SK-N-SH (cell line): Measurements from ENCODE around the gene DYNC2H1. TPM values are rescaled to one million over a fixed set of nuclear protein-coding genes. Genes with fewer than 3 reads are reported as not detected.

ENCODE experiments used
- CTCF ChIA-PET: fragments of 300-600, 350-600 bp; formaldehyde crosslinking; extraction: SDS; loops from one replicate; lab custom pipeline; 2021; lab: Yijun Ruan, JAX
- POLR2A ChIA-PET: fragments of 350-600 bp; sonication (Branson Sonifier 250); formaldehyde crosslinking; extraction: SDS; loops from one replicate; lab custom pipeline; 2020; ENCODE audit warnings: antibody characterized with exemption, inconsistent platforms; lab: Yijun Ruan, JAX
- DNase-seq: peaks from one replicate; pipeline ENCODE4 v3.0.0; 2012
- H2AFZ ChIP-seq: fragments of 200-600 bp; sonication (generic); 2 replicates; pipeline ENCODE4 v1.8.1; 2016; ENCODE audit warnings: antibody characterized with exemption, mild to moderate bottlenecking, low read depth
- H3F3A ChIP-seq: fragments of 200-600 bp; sonication (generic); replicated peaks from 2 replicates; pipeline ENCODE3; 2016; ENCODE audit warnings: antibody characterized with exemption, mild to moderate bottlenecking; ENCODE audit not compliant: insufficient read depth
- H3K27ac ChIP-seq, 2 experiments: fragments of 200-500 bp in 1 of 2; fragments of 200-600 bp in 1 of 2; sonication (Bioruptor generic) in 1 of 2; sonication (generic), shearing (Covaris generic) in 1 of 2; 2 replicates each; pipeline versions ENCODE4 v1.5.1 to v1.6.1; 2014 to 2016; ENCODE audit warnings: low read depth in 2 of 2, inconsistent platforms in 1 of 2, low read length in 1 of 2, mild to moderate bottlenecking in 1 of 2, mixed read lengths in 1 of 2
- H3K27me3 ChIP-seq: fragments of 200-600 bp; sonication (generic), shearing (Covaris generic); 2 replicates; pipeline ENCODE4 v1.6.1; 2016; ENCODE audit warnings: mixed run types; ENCODE audit not compliant: insufficient read depth
- H3K36me3 ChIP-seq, 2 experiments: fragments of 200-500 bp in 1 of 2; fragments of 200-600 bp in 1 of 2; sonication (Bioruptor generic) in 1 of 2; sonication (generic) in 1 of 2; replicated peaks in 1 of 2; 2 replicates each; pipeline versions ENCODE3 to v1.5.1; 2014 to 2016; ENCODE audit warnings: low read length in 1 of 2, mild to moderate bottlenecking in 1 of 2; ENCODE audit not compliant: insufficient read depth in 2 of 2, control insufficient read depth in 1 of 2
- H3K4me1 ChIP-seq, 2 experiments: fragments of 200-500 bp in 1 of 2; fragments of 200-600 bp in 1 of 2; sonication (Bioruptor generic) in 1 of 2; sonication (generic), shearing (Covaris generic) in 1 of 2; 2 replicates each; pipeline versions ENCODE4 v1.5.1 to v1.6.1; 2014 to 2016; ENCODE audit warnings: low read depth in 1 of 2, low read length in 1 of 2, mixed run types in 1 of 2; ENCODE audit not compliant: insufficient read depth in 2 of 2, control insufficient read depth in 1 of 2
- H3K4me2 ChIP-seq: fragments of 200-600 bp; sonication (generic), shearing (Covaris generic); 2 replicates; pipeline ENCODE4 v1.6.1; 2017; ENCODE audit warnings: mixed run types
- H3K4me3 ChIP-seq, 2 experiments: fragments of 200-500 bp in 1 of 2; fragments of 200-600 bp in 1 of 2; sonication (Bioruptor generic) in 1 of 2; sonication (generic), shearing (Covaris generic) in 1 of 2; 2 replicates each; pipeline versions ENCODE4 v1.5.1 to v1.8.1; 2014 to 2016; ENCODE audit warnings: low read depth in 2 of 2, inconsistent platforms in 1 of 2, low read length in 1 of 2, mild to moderate bottlenecking in 1 of 2, mixed read lengths in 1 of 2, moderate library complexity in 1 of 2
- H3K79me2 ChIP-seq: fragments of 200-600 bp; sonication (generic); 2 replicates; pipeline ENCODE4 v1.8.1; 2017; ENCODE audit warnings: mild to moderate bottlenecking; ENCODE audit not compliant: insufficient read depth
- H3K9ac ChIP-seq: fragments of 200-600 bp; sonication (generic); 2 replicates; pipeline ENCODE4 v1.6.1; 2017; ENCODE audit warnings: mixed run types
- H3K9me2 ChIP-seq: fragments of 200-600 bp; sonication (generic); 2 replicates; pipeline ENCODE4 v1.6.1; 2017; ENCODE audit warnings: mixed run types
- H3K9me3 ChIP-seq: fragments of 200-600 bp; sonication (generic); 2 replicates; pipeline ENCODE4 v1.6.1; 2017; ENCODE audit warnings: mixed run types, mild to moderate bottlenecking, moderate library complexity
- H4K20me1 ChIP-seq: fragments of 200-600 bp; sonication (generic); 2 replicates; pipeline ENCODE4 v1.6.1; 2017; ENCODE audit warnings: mild to moderate bottlenecking, mixed run types; ENCODE audit not compliant: insufficient read depth
- EP300 ChIP-seq, 2 experiments: IDR thresholded peaks; 2 replicates each; pipeline versions ENCODE4 v1.4.0 to v1.6.1; 2012; ENCODE audit warnings: borderline replicate concordance in 1 of 2, low read depth in 1 of 2, low read length in 1 of 2
- EZH2phosphoT487 ChIP-seq: fragments of 200-600 bp; sonication (generic); IDR thresholded peaks from 2 replicates; pipeline ENCODE4 v1.6.1; 2017; ENCODE audit warnings: low read depth, mixed run types, mild to moderate bottlenecking, antibody characterized with exemption, moderate library complexity, borderline replicate concordance
- FOSL2 ChIP-seq: IDR thresholded peaks from 2 replicates; pipeline ENCODE4 v1.4.0; 2012; ENCODE audit warnings: low read depth, mild to moderate bottlenecking, moderate library complexity, borderline replicate concordance
- JUND ChIP-seq: IDR thresholded peaks from 2 replicates; pipeline ENCODE4 v1.4.0; 2012
- NFIC ChIP-seq: IDR thresholded peaks from 2 replicates; pipeline ENCODE4 v1.4.0; 2012; ENCODE audit warnings: borderline replicate concordance
- POLR2AphosphoS5 ChIP-seq: IDR thresholded peaks from 2 replicates; pipeline ENCODE4 v1.6.1; 2012; ENCODE audit warnings: low read depth, low read length
- RAD21 ChIP-seq: IDR thresholded peaks from 2 replicates; pipeline ENCODE4 v1.6.1; 2012; ENCODE audit warnings: mild to moderate bottlenecking, low read length
- RCOR1 ChIP-seq: fragments of 150-350 bp; IDR thresholded peaks from 2 replicates; pipeline ENCODE4 v1.6.1; 2017; ENCODE audit warnings: antibody characterized with exemption, low read length
- RXRA ChIP-seq: IDR thresholded peaks from 2 replicates; pipeline ENCODE4 v1.4.0; 2012; ENCODE audit warnings: low read depth, mild to moderate bottlenecking, borderline replicate concordance
- SIN3A ChIP-seq: IDR thresholded peaks from 2 replicates; pipeline ENCODE4 v1.6.1; 2012; ENCODE audit warnings: low read depth, mild to moderate bottlenecking, low read length, moderate library complexity, borderline replicate concordance
- SMC3 ChIP-seq: IDR thresholded peaks from 2 replicates; pipeline ENCODE4 v1.6.1; 2012; ENCODE audit warnings: low read depth, low read length, improper control_type of control experiment
- TAF1 ChIP-seq: IDR thresholded peaks from 2 replicates; pipeline ENCODE4 v1.6.1; 2012; ENCODE audit warnings: low read depth, mild to moderate bottlenecking, low read length, moderate library complexity, borderline replicate concordance
- TEAD4 ChIP-seq: IDR thresholded peaks from 2 replicates; pipeline ENCODE4 v1.4.0; 2012; ENCODE audit warnings: mild to moderate bottlenecking, borderline replicate concordance; ENCODE audit not compliant: insufficient read depth
- USF1 ChIP-seq: IDR thresholded peaks from 2 replicates; pipeline ENCODE4 v1.4.0; 2012; ENCODE audit warnings: low read depth, borderline replicate concordance
- USF2 ChIP-seq: fragments of 150-350 bp; IDR thresholded peaks from 2 replicates; pipeline ENCODE4 v1.6.1; 2017; ENCODE audit warnings: antibody characterized with exemption, low read length, low read depth, borderline replicate concordance
- YY1 ChIP-seq: IDR thresholded peaks from 2 replicates; pipeline ENCODE4 v1.4.0; 2012; ENCODE audit warnings: low read depth, mild to moderate bottlenecking
- WGBS: methylation state at CpG from one replicate; pipeline ENCODE4 v1.1.6; 2017; ENCODE audit warnings: low lambda C conversion rate; 5-methylcytosine and 5-hydroxymethylcytosine counted together
- polyA plus RNA-seq, 3 experiments: library from polyadenylated mRNA; depleted of rRNA; stranded (reverse); fragments of >200 nt; gene quantifications; 2 replicates each; pipeline ENCODE4 v1.2.3, GENCODE V29; 2012
- TF ChIP-seq, protein P1 (sequence below): IDR thresholded peaks from 2 replicates; pipeline ENCODE4 v1.4.0; 2012; ENCODE audit warnings: low read depth, borderline replicate concordance
- TF ChIP-seq, protein P2 (sequence below): IDR thresholded peaks from 2 replicates; pipeline ENCODE4 v1.4.0; 2012; ENCODE audit warnings: low read depth
- TF ChIP-seq, protein P3 (sequence below): fragments of 200-600 bp; sonication (generic); IDR thresholded peaks from 2 replicates; pipeline ENCODE4 v1.6.1; 2017; ENCODE audit warnings: antibody characterized with exemption, mild to moderate bottlenecking, moderate library complexity

Gene DYNC2H1
- polyA plus RNA-seq, 1 of the 3 experiments (the other 2 are of a cell fraction) = 15.3 TPM

DNA sequence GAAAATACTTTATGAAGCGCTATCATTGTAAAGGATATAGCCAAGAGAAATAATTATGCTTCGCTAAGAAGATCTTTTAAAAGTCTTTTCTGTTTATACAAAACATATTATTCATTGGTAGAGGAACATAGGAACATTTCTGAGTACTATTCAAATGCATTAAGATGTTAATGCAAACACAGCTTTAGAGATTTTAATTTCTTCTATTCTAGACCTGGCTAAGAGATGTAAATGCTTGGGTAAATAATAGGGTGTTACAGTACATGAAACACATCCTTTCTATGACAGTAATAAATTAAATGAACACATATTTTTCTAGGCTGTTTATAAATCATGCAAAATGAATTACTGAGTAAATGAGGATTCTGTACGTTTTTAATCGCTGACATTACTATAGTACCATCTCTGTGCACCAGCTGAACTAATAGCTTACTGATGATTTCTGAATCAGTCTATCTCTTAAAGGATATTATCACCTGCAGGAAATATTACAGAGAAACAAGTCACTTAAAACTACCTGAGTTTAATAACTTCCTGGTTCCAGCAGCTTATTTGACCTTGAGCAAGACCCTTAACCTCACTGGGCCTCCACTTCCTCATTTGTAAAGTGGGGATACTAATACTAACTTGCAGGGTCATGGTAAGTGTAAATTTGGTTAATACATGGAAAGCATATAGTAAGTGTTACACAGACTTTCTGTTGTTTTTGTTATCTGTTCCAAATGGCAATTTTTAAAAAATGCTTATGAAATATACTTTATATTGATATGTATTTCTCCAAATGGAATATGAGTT, 344.9 kb downstream of the DYNC2H1 start:
- no peak overlapping the region for H2AFZ ChIP-seq
- H3K27ac ChIP-seq = peak overlapping the region in 1 of 2 experiments; percentile 22; a peak in 1 of 4 replicates
- 87% methylated on average over 4 of the region's 4 CpGs for WGBS
- no peaks in the 10 kb centered on the region; a peak in 1 of 4 replicates for H3K4me1 ChIP-seq
- H3K4me3 ChIP-seq = no peak overlapping the region
- H3K9me2 ChIP-seq = no peaks in the 10 kb centered on the region
- no peaks in the 10 kb centered on the region for H3K9me3 ChIP-seq
- H3F3A ChIP-seq = no peaks in the 10 kb centered on the region
- H3K79me2 ChIP-seq = no peaks in the 10 kb centered on the region
- no peak for TF ChIP-seq JUND
- TF ChIP-seq, protein P1, sequence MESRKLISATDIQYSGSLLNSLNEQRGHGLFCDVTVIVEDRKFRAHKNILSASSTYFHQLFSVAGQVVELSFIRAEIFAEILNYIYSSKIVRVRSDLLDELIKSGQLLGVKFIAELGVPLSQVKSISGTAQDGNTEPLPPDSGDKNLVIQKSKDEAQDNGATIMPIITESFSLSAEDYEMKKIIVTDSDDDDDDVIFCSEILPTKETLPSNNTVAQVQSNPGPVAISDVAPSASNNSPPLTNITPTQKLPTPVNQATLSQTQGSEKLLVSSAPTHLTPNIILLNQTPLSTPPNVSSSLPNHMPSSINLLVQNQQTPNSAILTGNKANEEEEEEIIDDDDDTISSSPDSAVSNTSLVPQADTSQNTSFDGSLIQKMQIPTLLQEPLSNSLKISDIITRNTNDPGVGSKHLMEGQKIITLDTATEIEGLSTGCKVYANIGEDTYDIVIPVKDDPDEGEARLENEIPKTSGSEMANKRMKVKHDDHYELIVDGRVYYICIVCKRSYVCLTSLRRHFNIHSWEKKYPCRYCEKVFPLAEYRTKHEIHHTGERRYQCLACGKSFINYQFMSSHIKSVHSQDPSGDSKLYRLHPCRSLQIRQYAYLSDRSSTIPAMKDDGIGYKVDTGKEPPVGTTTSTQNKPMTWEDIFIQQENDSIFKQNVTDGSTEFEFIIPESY = no peak
- no peak for TF ChIP-seq RCOR1
- no peak for TF ChIP-seq TEAD4
- TF ChIP-seq RXRA = no peak
- no peak for TF ChIP-seq SMC3
- no peak for TF ChIP-seq EZH2phosphoT487
- no peak for TF ChIP-seq NFIC
- TF ChIP-seq, protein P2, sequence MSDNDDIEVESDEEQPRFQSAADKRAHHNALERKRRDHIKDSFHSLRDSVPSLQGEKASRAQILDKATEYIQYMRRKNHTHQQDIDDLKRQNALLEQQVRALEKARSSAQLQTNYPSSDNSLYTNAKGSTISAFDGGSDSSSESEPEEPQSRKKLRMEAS = no peak
- no peak for TF ChIP-seq USF2
- TF ChIP-seq USF1 = no peak
- no peak for TF ChIP-seq POLR2AphosphoS5
- no peak for TF ChIP-seq TAF1
- no peak for TF ChIP-seq EP300 (IDR thresholded peaks at IDR 0.05; ENCODE audit: borderline replicate concordance in 1 of 2, low read depth in 1 of 2, low read length in 1 of 2)
- no peak for TF ChIP-seq FOSL2
- TF ChIP-seq, protein P3, sequence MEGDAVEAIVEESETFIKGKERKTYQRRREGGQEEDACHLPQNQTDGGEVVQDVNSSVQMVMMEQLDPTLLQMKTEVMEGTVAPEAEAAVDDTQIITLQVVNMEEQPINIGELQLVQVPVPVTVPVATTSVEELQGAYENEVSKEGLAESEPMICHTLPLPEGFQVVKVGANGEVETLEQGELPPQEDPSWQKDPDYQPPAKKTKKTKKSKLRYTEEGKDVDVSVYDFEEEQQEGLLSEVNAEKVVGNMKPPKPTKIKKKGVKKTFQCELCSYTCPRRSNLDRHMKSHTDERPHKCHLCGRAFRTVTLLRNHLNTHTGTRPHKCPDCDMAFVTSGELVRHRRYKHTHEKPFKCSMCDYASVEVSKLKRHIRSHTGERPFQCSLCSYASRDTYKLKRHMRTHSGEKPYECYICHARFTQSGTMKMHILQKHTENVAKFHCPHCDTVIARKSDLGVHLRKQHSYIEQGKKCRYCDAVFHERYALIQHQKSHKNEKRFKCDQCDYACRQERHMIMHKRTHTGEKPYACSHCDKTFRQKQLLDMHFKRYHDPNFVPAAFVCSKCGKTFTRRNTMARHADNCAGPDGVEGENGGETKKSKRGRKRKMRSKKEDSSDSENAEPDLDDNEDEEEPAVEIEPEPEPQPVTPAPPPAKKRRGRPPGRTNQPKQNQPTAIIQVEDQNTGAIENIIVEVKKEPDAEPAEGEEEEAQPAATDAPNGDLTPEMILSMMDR = no peak
- TF ChIP-seq SIN3A = no peak
- TF ChIP-seq YY1 = no peak
- TF ChIP-seq RAD21 = no peak
- H3K4me2 ChIP-seq = no peak overlapping the region
- POLR2A ChIA-PET = no interaction called here
- H3K36me3 ChIP-seq = peaks cover 0 to 9% of the 10 kb centered on the region in 2 experiments
- DNase-seq = no peak
- no peaks in the 10 kb centered on the region for H4K20me1 ChIP-seq
- H3K9ac ChIP-seq = no peak overlapping the region
- CTCF ChIA-PET = interaction anchor here (1.5 kb wide), 1 partner anchor 15 kb away, joined by 5 read pairs; no protein-coding TSS in a partner anchor
- H3K27me3 ChIP-seq = no peaks in the 10 kb centered on the region
